Heart left ventricle (tissue), 16 donors: ENCODE results near the gene MRPL14. TPM values are rescaled to one million over a fixed set of nuclear protein-coding genes. Genes with fewer than 3 reads are reported as not detected.

ENCODE experiments used
- ATAC-seq, 4 donors: fragments of 200-7000 bp; cut with Tn5 transposase; one replicate each; pipeline ENCODE4 v1.9.1; 2020 to 2022; ENCODE audit warnings: moderate library complexity in 4 of 4, mild to moderate bottlenecking in 3 of 4, moderate number of reproducible peaks in 1 of 4
- DNase-seq, 5 donors: peaks; one replicate each; pipeline ENCODE4 v3.0.0-alpha.2; 2020
- H3K27ac ChIP-seq, 12 donors: fragments of 200-600 bp; sonication (generic) in 4 of 12; one replicate each; pipeline versions ENCODE4 v1.5.0 to v1.8.0; 2016 to 2022; ENCODE audit warnings: mild to moderate bottlenecking in 2 of 12
- H3K27me3 ChIP-seq, 9 donors: fragments of 200-600 bp; sonication (generic) in 2 of 9; one replicate each; pipeline versions ENCODE4 v1.5.1 to v1.8.0; 2016 to 2022; ENCODE audit warnings: mild to moderate bottlenecking in 3 of 9
- H3K36me3 ChIP-seq, 9 donors: fragments of 200-600 bp; sonication (generic) in 2 of 9; one replicate each; pipeline versions ENCODE4 v1.5.0 to v1.8.0; 2018 to 2022; ENCODE audit warnings: mild to moderate bottlenecking in 2 of 9
- H3K4me1 ChIP-seq, 12 donors: fragments of 200-600 bp; sonication (generic) in 4 of 12; one replicate each; pipeline versions ENCODE4 v1.5.0 to v1.8.0; 2016 to 2022; ENCODE audit warnings: mild to moderate bottlenecking in 3 of 12
- H3K4me3 ChIP-seq, 12 donors: fragments of 200-600 bp; sonication (generic) in 4 of 12; one replicate each; pipeline versions ENCODE4 v1.5.0 to v1.8.0; 2017 to 2022; ENCODE audit warnings: mild to moderate bottlenecking in 9 of 12, moderate library complexity in 4 of 12
- H3K9me3 ChIP-seq, 12 donors: fragments of 200-600 bp; sonication (generic) in 4 of 12; one replicate each; pipeline versions ENCODE4 v1.5.0 to v1.8.0; 2016 to 2022; ENCODE audit warnings: mild to moderate bottlenecking in 1 of 12
- POLR2A ChIP-seq, 2 donors: fragments of 450-650 bp; IDR thresholded peaks; one replicate each; pipeline ENCODE4 v1.6.1; 2017; ENCODE audit warnings: antibody characterized with exemption in 2 of 2, mild to moderate bottlenecking in 2 of 2, moderate library complexity in 2 of 2
- WGBS, 4 donors: extraction: QIAGEN DNeasy Blood & Tissue Kit in 2 of 4; methylation state at CpG; one replicate each; pipeline versions ENCODE4 v1.1.5 to v1.1.7; 2013 to 2018; 5-methylcytosine and 5-hydroxymethylcytosine counted together
- intact Hi-C, 10 donors: fragments of 100-400 bp; cut with DNase I; formaldehyde crosslinking; loops; one replicate each; pipeline versions ENCODE4 v1.11.1 to v1.14.2; 2022
- polyA plus RNA-seq, 2 donors: library from polyadenylated mRNA; stranded (reverse); fragments of 200-250 nt; gene quantifications; one replicate each; pipeline ENCODE4 v1.2.3, GENCODE V29; 2013
- total RNA-seq, 9 donors: library from RNA; depleted of rRNA in 2 of 9; stranded (reverse); fragments of >200 nt in 2 of 9; fragmentation: NEBNext Ultra II Directional in 3 of 9; extraction: Animal tissue kit (Norgen Biotek cat#: 25700) in 3 of 9; gene quantifications; one replicate each; pipeline versions ENCODE4 v1.1.0 to v1.2.4, GENCODE V29; 2016 to 2023
- TF ChIP-seq, protein P1 (sequence below), 12 donors: fragments of 200-600 bp; sonication (generic) in 4 of 12; IDR thresholded peaks; one replicate each; pipeline versions ENCODE4 v1.5.0 to v1.8.0; 2018 to 2022; ENCODE audit warnings: antibody characterized with exemption in 12 of 12, mild to moderate bottlenecking in 5 of 12
- donor health status: ischemic (EF 13 %, LVEDD 7.1; RV severe dilation, severe dysfunction).
- donor health status: healthy with polysubstance abuse.
- donor health status: DM: no; HTN: yes; CAD: no.
- donor health status: DM: no; HTN: no; CAD: no.
- donor health status: ischemic (EF 25% LVEDD 6.9; RV normal size, moderate dysfunction).
- donor health status: ischemic (EF 25% LVEDD 5.7; RV mildly dilated, moderate dysfunction).
- donor health status: healthy.
- donor health status: DM: yes; HTN: yes; CAD: no.
- donor health status: ischemic (EF 35%, LVEDD 5.7; RV mildly dilated, moderate dysfunction).
- donor health status: nonischemic (EF 11% LVEDD 7.7; RV severe dilation, severe dysfunction).
- donor health status: DM: yes; HTN: yes; CAD: no.
- donor health status: PGD.
- donor health status: ischemic (EF 29% LVEDD 5.4; RV normal size, mild dysfunction).
- donor health status: nonischemic (EF 23%, LVEDD 6.1; RV moderate dilation, normal function).

Gene MRPL14
- total and polyA plus RNA-seq, 11 donors: 35.3 to 72.9 (median 44.1) TPM

GRCh38 chr6:44107017-44107416 is 20.2 kb downstream of the MRPL14 start:
- no peak overlapping the region for H3K27ac ChIP-seq
- 89 to 96% (median 95%) methylated on average over 5 of the region's 5 CpGs for WGBS, 4 donors
- H3K36me3 ChIP-seq: peaks cover 0 to 60% (median 14%) of the 10 kb centered on the region in 9 donors
- intact Hi-C loops: loop anchor here in 3 of 10 donors (5.0 to 10.0 kb wide), 3 partner anchors 130 to 228 kb away; partner anchors contain the start of gene AARS2 (in 1 of the 3)
- DNase-seq (no peak), ATAC-seq (no peak)
- peaks cover 0 to 64% (median 38%) of the 10 kb centered on the region in 12 donors for H3K4me1 ChIP-seq
- no peaks in the 10 kb centered on the region for H3K27me3 ChIP-seq
- TF ChIP-seq, protein P1, sequence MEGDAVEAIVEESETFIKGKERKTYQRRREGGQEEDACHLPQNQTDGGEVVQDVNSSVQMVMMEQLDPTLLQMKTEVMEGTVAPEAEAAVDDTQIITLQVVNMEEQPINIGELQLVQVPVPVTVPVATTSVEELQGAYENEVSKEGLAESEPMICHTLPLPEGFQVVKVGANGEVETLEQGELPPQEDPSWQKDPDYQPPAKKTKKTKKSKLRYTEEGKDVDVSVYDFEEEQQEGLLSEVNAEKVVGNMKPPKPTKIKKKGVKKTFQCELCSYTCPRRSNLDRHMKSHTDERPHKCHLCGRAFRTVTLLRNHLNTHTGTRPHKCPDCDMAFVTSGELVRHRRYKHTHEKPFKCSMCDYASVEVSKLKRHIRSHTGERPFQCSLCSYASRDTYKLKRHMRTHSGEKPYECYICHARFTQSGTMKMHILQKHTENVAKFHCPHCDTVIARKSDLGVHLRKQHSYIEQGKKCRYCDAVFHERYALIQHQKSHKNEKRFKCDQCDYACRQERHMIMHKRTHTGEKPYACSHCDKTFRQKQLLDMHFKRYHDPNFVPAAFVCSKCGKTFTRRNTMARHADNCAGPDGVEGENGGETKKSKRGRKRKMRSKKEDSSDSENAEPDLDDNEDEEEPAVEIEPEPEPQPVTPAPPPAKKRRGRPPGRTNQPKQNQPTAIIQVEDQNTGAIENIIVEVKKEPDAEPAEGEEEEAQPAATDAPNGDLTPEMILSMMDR (IDR thresholded peaks at IDR 0.05): no peak
- TF ChIP-seq POLR2A (IDR thresholded peaks at IDR 0.05): no peak
- no peaks in the 10 kb centered on the region for H3K9me3 ChIP-seq
- H3K4me3 ChIP-seq: no peak overlapping the region

GRCh38 chr6:44105993-44106740 is 21.1 kb downstream of the MRPL14 start:
- WGBS, 4 donors: 76 to 87% (median 83%) methylated on average over 3 of the region's 3 CpGs
- ATAC-seq (no peak), DNase-seq (no peak)
- Histone ChIP-seq H3K4me3 (no peak overlapping the region), H3K4me1 (peaks cover 0 to 61% (median 38%) of the 10 kb centered on the region in 12 donors), H3K9me3 (no peaks in the 10 kb centered on the region), H3K27me3 (no peaks in the 10 kb centered on the region), H3K36me3 (peaks cover 0 to 52% (median 7%) of the 10 kb centered on the region in 9 donors), H3K27ac (peak overlapping the region in 3 of 12 donors; percentile 53 to 72 (median 69))
- TF ChIP-seq POLR2A (IDR thresholded peaks at IDR 0.05): no peak
- TF ChIP-seq, protein P1 (IDR thresholded peaks at IDR 0.05): no peak
- intact Hi-C loops: loop anchor here in 4 of 10 donors (2.0 to 10.0 kb wide), 4 partner anchors 21 to 229 kb away; partner anchors contain the start of genes AARS2 (in 1 of the 4), MRPL14 (in 1 of the 4) and TMEM63B (in 1 of the 4)

DNA sequence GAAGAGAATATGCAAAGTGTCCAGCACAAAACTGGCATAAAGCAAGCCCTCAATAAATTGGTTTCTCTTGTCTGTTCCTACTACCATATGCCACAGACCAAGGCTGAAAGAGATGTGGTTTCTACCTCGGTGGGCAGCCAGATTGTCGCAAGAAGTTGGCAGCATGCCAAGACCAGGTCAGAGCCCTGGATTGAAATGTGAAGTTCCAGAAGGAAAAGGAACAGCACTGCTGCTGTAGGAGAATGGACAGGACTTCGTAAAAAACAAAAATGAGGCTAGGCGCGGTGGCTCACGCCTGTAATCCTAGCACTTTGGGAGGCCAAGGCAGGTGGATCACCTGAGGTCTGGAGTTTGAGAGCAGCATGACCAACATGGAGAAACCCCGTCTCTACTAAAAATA is 22.1 kb downstream of the MRPL14 start:
- peaks cover 0 to 55% (median 38%) of the 10 kb centered on the region in 12 donors for H3K4me1 ChIP-seq
- no peak for DNase-seq
- TF ChIP-seq, protein P1 (IDR thresholded peaks at IDR 0.05): no peak
- TF ChIP-seq POLR2A (IDR thresholded peaks at IDR 0.05): no peak
- intact Hi-C loops: loop anchor here in 4 of 10 donors (2.0 to 10.0 kb wide), 4 partner anchors 22 to 230 kb away; partner anchors contain the start of genes AARS2 (in 1 of the 4), MRPL14 (in 1 of the 4) and TMEM63B (in 1 of the 4)
- H3K36me3 ChIP-seq: peaks cover 0 to 46% (median 2%) of the 10 kb centered on the region in 9 donors
- 53 to 66% (median 61%) methylated on average over 7 of the region's 7 CpGs for WGBS, 4 donors
- ATAC-seq: no peak
- no peak overlapping the region for H3K4me3 ChIP-seq
- no peaks in the 10 kb centered on the region for H3K9me3 ChIP-seq
- H3K27me3 ChIP-seq: no peaks in the 10 kb centered on the region
- peak overlapping the region in 9 of 12 donors; percentile 45 to 72 (median 53) for H3K27ac ChIP-seq

GRCh38 chr6:44104481-44105021 is 22.7 kb downstream of the MRPL14 start:
- intact Hi-C loops: loop anchor here in 5 of 10 donors (2.0 to 10.0 kb wide), 5 partner anchors 22 to 230 kb away; partner anchors contain the start of genes AARS2 (in 1 of the 5), MRPL14 (in 1 of the 5) and TMEM63B (in 1 of the 5)
- peaks cover 0 to 47% (median 2%) of the 10 kb centered on the region in 9 donors for H3K36me3 ChIP-seq
- H3K4me1 ChIP-seq: peaks cover 0 to 56% (median 36%) of the 10 kb centered on the region in 12 donors
- ATAC-seq: peak; percentile 72 to 94 (median 77)
- H3K4me3 ChIP-seq: no peak overlapping the region
- 37 to 51% (median 44%) methylated on average over 3 of the region's 3 CpGs for WGBS, 4 donors
- DNase-seq: peak in 4 of 5 donors; percentile 63 to 81 (median 70)
- no peaks in the 10 kb centered on the region for H3K27me3 ChIP-seq
- peak overlapping the region in 9 of 12 donors; percentile 19 to 72 (median 53) for H3K27ac ChIP-seq
- no peaks in the 10 kb centered on the region for H3K9me3 ChIP-seq
- TF ChIP-seq POLR2A (IDR thresholded peaks at IDR 0.05): no peak
- TF ChIP-seq, protein P1 (IDR thresholded peaks at IDR 0.05): no peak
